Bronchial epithelial cell (primary cell): ENCODE results near the gene SMIM45.

Source experiments
- DNase-seq: peaks from one replicate; pipeline ENCODE4 v3.0.0-alpha.2; 2010; ENCODE audit warnings: low read depth
- FAIRE-seq: peaks from 2 replicates; lab custom pipeline; 2011; peaks lifted over from hg19 to GRCh38; lab: Jason Lieb, UNC
- H3K27me3 ChIP-seq: 2 replicates; pipeline ENCODE4 v1.5.1; 2011; ENCODE audit warnings: low read length; ENCODE audit not compliant: control insufficient read depth, insufficient read depth
- H3K36me3 ChIP-seq: 2 replicates; pipeline ENCODE4 v1.5.1; 2011; ENCODE audit warnings: low read length; ENCODE audit not compliant: control insufficient read depth, insufficient read depth
- H3K4me3 ChIP-seq: 2 replicates; pipeline ENCODE4 v1.5.1; 2011; ENCODE audit warnings: mild to moderate bottlenecking, low read depth, low read length, control low read depth
- CTCF ChIP-seq: IDR thresholded peaks from 2 replicates; pipeline ENCODE4 v1.5.1; 2011; ENCODE audit warnings: mild to moderate bottlenecking, moderate library complexity, low read length, control low read depth, inconsistent platforms; ENCODE audit not compliant: insufficient read depth, severe bottlenecking

The SMIM45 gene

GRCh38 chr22:41919357-41920224 lies 32.4 kb upstream of the SMIM45 start:
- H3K36me3 ChIP-seq: no peaks in the 10 kb centered on the region
- no peak for TF ChIP-seq CTCF
- H3K27me3 ChIP-seq: peaks cover 15% of the 10 kb centered on the region
- DNase-seq: no peak
- H3K4me3 ChIP-seq: peak overlapping the region; percentile 45
- no peak for FAIRE-seq

GRCh38 chr22:41920271-41920976 lies 31.5 kb upstream of the SMIM45 start:
- FAIRE-seq (no peak), DNase-seq (no peak)
- peak overlapping the region; percentile 45 for H3K4me3 ChIP-seq
- no peak for TF ChIP-seq CTCF
- no peaks in the 10 kb centered on the region for H3K36me3 ChIP-seq
- peaks cover 12% of the 10 kb centered on the region for H3K27me3 ChIP-seq

GRCh38 chr22:41922328-41922727 lies 29.6 kb upstream of the SMIM45 start:
- peaks cover 8% of the 10 kb centered on the region for H3K27me3 ChIP-seq
- FAIRE-seq (no peak), DNase-seq (no peak)
- no peaks in the 10 kb centered on the region for H3K36me3 ChIP-seq
- no peak overlapping the region for H3K4me3 ChIP-seq
- no peak for TF ChIP-seq CTCF

- no peak overlapping the region for H3K4me3 ChIP-seq
- FAIRE-seq (no peak), DNase-seq (no peak)
- TF ChIP-seq CTCF: no peak
- peaks cover 8% of the 10 kb centered on the region for H3K27me3 ChIP-seq
- H3K36me3 ChIP-seq: no peaks in the 10 kb centered on the region
Measured at GRCh38 chr22:41922940-41923594, 28.9 kb upstream of the SMIM45 start.

GRCh38 chr22:41923595-41924276 lies 28.2 kb upstream of the SMIM45 start:
- no peaks in the 10 kb centered on the region for H3K36me3 ChIP-seq
- H3K4me3 ChIP-seq: no peak overlapping the region
- DNase-seq (no peak), FAIRE-seq (no peak)
- peaks cover 8% of the 10 kb centered on the region for H3K27me3 ChIP-seq
- TF ChIP-seq CTCF: no peak
